ENCODE measurements around the gene USP46. TPM values are rescaled to one million over a fixed set of nuclear protein-coding genes. Genes with fewer than 3 reads are reported as not detected.

USP46 gene
- 11.1 and 18.1 TPM in 2 replicates for total RNA-seq

GRCh38 chr4:52659001-52659721 is at the start of gene USP46:
TSS of gene USP46 (minus strand) at chr4:52659301. CDS start at chr4:52659150, 151 bp downstream.

Other genes with a start within 250 kb of the USP46 start
- 2.9 and 7.0 TPM in 2 replicates for gene ERVMER34-1, start 92.1 kb upstream of the USP46 start, total RNA-seq
- 1.4 and 2.8 TPM in 2 replicates for gene RASL11B, start 203.0 kb upstream of the USP46 start, total RNA-seq